NCI-H226 (cell line): Measurements from ENCODE around the gene SERPINI2.

Experiments used
- DNase-seq: peaks from one replicate; pipeline ENCODE4 v3.0.0-alpha.2; 2015

SERPINI2 gene

GRCh38 chr3:167473863-167474262 is at the start of gene SERPINI2:
SERPINI2 (minus strand) TSS chr3:167474042; CDS start chr3:167471834, 2,208 bp downstream.
- DNase-seq: no peak

DNA sequence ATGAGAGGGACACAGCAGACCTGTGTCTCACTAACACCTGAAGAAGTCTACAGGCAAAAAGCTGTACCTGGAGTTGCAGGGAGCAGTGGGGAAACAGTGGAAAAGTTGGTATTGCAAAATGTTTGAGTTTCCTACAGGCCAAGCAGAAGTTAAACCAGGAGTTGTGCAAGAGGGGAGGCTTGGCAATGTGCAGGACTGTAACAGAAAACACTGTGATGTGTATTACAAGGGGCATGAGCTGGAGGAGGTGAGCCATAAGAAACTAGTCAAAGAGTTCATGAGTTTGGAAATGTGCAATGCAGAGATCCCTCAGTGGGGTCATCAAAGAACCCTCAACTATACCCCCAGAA is 47.1 kb upstream of the SERPINI2 start:
- no peak for DNase-seq

DNA sequence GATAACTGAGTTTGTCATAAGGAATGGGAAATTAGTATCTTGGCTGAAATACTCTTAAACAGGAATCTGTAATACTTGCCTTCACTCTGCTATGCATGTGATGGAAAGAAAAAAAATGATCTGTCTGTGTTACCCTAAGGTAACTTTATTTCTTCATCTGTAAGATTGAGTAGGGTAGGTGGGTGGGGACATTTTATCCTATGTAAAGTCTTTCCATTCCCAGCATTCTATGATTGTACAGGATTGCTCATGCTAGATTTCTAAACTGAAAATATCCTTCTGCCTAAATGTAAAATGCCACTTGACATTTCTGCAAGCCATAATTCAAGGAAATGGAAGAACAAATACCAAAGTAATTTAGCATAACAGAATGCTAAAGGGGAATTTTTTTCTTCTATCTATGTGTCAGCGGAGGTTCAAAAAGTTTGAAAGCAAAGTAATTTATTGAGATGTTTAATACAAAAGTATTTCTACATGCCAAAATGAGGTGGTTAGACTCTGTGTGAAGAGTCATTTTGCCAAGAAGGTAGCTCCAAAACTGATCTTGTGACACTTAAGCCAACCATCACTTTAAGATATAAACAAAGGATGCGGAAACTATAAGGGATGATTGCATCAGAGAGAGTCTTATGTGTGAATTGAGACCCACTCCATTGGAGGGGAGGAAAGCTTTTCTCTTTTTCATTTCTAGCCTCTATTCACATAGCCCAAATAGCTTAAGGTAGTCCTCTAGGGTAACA is 46.6 kb upstream of the SERPINI2 start:
- no peak for DNase-seq

DNA sequence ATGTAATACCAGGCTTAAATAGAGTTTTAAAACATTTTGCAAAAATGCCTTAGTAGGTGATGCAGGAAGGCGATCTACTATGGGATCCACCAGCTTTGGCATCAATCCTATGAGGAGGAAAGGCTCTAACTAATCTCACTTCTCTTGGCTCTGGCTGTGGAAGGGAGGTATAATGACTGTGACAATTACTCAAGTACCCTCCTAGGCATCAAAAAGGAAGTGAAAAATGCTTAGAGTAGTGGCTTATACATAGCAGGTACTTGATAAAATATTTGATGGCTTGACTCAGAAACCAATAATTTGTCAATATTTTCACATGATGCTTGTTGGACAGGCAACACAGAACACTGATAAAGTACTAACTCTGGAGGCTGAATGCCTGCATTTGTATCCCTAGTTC is 34.1 kb upstream of the SERPINI2 start:
- no peak for DNase-seq

GRCh38 chr3:167502401-167502800 is 28.6 kb upstream of the SERPINI2 start:
- no peak for DNase-seq

DNA sequence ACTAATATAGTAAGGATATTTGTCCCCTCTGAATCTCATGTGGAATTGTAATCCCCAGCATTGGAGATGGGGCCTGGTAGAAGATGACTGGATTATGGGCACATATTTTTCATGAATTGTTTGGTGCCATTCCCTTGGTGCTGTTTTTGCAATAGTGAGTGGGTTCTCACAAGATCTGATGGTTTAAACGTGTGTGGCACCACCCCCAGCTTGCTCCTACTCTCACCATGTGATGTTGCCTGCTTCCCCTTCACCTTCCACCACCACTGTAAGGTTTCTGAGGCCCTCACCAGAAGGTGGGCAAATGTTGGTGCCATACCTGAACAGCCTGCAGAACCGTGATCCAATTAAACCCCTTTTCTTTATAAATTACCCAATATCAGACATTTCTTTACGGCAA is 28.1 kb upstream of the SERPINI2 start:
- no peak for DNase-seq

DNA sequence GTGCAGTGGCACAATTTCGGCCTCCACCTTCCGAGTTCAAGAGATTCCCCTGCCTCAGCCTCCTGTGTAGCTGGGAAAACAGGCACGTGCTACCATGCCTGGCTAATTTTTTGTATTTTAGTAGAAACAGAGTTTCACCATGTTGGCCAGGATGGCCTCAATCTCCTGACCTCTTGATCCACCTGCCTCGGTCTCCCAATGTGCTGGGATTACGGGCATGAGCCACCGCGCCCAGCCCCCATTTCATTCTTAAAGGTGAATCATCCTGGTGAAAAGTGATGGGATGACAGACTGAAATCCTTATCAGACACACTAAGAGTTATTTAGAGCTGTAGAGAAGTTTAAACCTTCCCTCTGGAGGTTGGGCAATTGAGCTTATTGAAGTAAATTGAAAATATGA is 24.1 kb upstream of the SERPINI2 start:
- DNase-seq: no peak

DNA sequence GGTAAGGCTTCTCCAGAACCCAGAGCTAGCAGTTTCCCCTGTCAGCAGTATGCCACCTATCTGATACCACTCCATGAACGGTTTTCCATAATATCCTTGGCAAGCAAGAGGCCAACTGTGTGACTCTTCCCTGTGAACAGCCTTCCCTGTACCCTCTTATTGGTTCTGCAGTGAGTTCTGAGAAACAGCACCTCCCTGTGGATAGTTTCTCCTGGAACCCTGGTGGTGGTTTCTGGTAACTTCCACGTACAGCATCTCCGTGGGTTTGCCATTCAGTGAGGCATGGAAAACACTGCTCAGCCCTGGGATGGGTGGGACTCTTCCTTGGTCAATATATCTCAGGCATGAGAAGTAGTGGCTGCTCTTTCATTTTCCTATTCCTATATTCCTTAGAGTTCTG is 19.4 kb upstream of the SERPINI2 start:
- no peak for DNase-seq

GRCh38 chr3:167491621-167492020 is 17.8 kb upstream of the SERPINI2 start:
- no peak for DNase-seq

GRCh38 chr3:167489571-167489970 is 15.7 kb upstream of the SERPINI2 start:
- no peak for DNase-seq

DNA sequence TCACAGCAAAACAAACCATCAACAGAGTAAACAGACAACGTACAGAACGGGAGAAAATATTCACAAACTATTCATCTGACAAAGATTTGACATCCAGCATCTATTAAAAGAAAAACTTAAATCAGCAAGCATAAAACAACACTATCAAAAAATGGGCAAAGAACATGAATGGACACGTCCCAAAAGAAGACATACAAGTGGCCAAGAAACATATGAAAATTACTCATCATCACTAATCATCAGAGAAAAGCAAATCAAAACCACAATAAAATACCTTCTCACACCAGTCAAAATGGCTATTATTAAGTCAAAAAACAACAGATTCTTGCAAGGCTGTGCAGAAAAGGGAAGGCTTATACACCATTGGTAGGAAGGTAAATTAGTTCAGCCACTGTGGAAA is 13.7 kb upstream of the SERPINI2 start:
- no peak for DNase-seq

GRCh38 chr3:167484551-167484950 is 10.7 kb upstream of the SERPINI2 start:
- DNase-seq: no peak

DNA sequence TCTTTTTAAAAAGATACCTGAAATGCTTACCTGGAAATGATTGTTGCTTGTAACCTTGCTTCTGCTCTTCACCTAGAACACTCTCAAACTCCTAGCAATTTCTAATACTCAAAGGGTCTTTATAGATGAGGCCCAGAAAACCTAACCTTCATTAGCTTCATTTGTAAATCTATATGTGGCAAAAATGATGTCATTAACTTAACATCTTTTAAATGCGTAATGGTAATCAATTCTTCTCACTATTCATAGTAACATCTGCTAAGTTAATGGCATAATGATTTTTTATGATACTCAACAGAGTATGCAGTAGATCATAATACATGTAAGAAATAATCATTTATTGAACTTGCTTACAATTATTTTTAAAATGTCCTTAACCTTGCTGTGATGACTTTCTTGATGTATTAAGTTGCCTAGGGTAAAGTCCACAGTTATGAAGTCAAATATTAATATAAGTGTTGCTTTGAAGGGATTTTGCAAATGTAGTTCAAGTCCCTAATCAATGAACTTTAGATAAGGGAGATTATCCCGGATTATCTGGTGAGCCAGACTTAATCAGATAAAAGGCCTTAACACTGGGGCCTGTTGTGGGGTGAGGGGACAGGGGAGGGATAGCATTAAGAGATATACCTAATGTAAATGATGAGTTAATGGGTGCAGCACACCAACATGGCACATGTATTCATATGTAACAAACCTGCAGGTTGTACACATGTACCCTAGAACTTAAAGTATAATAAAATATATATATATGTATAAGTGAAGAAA is 10.1 kb upstream of the SERPINI2 start:
- no peak for DNase-seq

DNA sequence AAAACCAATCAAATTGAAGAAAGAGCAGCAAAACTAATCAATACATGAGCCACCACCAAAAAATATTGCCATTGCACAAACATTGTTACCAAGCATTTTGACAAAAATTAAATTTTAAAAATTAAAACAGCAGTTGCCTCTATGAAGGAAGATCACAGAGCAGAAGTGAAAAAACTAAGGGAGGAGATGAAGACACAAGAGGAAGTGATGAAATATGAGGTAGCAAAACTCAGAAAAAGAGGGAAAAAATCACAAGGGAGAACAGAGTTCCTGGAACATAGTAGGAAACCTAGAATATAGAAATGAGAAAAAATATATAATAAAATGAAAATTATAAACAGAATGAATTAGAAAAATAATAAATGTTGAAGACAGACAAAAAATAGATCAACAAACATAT is 7.3 kb upstream of the SERPINI2 start:
- DNase-seq: no peak

DNA sequence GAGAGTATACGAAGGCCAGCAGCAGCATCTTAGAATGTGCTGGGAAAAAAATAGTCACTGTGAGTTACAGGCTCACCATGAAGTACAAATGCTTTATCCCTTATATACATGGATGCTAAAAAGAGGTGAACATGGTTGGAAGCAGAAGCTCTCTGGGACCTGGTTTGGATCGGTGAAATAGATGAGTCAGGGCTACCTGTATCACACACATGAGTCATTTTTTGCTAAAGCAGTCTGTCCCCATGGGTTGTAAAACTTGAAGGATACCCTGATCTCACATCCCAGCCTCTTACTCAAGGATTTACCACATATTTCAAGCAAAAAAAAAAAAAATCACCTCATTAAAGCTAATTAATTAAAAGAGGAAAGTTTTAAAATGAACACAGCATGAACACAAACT is 6.9 kb upstream of the SERPINI2 start:
- DNase-seq: no peak

DNA sequence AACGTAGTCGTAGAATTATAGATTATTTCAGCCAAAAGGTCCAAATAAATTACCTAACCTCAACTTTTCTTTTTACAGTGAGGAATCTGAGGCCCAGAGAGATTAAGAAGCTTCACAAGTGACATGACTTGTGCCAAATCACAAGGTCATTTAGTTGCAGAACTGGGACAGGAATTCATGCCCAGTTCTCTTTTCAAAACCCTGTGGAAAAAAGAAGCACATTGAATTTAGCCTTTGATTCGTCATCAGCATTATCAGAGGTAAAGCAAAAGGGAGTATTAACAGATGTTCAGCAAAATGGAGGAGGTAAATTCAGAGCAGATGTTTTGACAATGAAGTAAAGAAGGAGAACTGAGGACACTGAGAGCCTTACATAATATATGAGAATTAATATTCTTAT is 4.5 kb downstream of the SERPINI2 start:
- no peak for DNase-seq

- DNase-seq: no peak
These were observed 5.8 kb downstream of the SERPINI2 start for GRCh38 chr3:167467848-167468611.

DNA sequence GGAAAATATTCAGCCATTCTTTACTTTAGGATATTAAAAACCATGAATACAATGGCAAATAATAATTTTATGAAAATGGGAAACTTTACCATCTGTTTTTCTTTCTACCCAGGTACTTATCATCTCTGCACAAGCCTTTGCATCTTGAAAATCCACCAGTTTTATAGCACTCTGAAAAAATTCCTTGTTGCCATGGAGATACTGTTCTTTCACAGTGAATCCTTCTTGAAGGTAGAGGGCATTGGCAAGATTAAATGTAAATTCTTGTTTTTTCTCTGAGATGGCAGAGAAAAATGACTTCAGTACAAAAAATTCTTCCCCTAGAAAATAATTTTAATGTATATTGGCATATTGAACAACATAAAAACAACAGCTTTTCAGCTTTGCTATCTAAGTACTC is 6.9 kb downstream of the SERPINI2 start:
- DNase-seq: no peak

- DNase-seq: no peak
These were observed 17.6 kb downstream of the SERPINI2 start for GRCh38 chr3:167456157-167456799.

DNA sequence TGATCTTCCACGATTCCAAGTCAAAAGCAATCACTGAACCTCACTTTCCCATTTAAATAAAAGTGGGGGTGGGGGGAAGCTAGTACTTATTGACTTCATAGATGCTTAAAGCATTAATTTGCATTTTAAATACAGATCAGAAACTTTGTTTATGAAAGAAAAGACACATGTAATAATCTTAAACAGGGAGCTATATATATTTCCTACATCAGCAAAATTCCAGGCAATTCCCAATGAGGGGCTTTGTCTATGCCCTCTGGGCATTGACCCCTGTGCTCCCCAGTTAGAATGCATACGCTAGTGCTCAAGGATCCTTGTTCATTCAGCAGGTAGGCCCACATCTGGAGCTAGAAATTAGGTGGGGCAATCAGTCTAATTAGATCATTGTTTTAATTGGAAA is 20.0 kb downstream of the SERPINI2 start:
- DNase-seq: no peak

DNA sequence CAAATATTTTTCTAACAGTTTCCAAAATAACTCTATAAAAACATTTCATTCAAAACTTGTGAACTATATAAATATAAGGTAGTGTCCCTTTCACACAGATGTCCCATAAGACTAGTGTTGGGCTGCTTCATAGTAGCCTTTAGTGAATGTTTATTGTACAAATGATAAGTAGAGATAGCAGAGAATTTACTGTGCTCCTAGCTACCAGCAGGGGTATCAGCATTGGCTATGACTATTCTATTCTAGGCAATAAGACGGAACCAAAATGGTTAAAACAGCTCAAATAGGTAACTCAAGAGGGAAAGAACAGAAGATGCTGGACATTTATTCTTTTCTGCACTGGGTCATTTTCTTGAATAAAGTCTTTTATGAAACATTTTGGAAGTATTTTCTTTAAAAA is 22.6 kb downstream of the SERPINI2 start:
- no peak for DNase-seq

DNA sequence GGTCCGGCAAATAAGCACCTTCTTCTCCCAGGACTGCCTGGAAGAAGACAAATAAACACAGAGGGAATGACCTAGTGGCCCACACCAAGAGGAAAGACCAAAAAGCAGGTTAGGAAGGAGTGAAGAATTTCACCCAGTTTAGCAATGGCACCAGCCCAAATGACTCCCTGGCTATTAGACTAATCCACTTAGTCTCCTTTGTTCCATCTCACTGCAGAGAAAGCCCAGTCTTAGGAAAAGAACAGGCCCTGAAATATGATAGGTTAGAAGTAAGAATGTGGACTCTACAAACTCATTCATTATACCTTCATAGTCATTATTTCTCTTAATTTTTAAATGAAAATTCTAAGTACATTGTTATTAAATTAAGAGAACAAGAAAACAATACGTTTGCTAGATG is 23.2 kb downstream of the SERPINI2 start:
- no peak for DNase-seq

GRCh38 chr3:167450195-167450594 is 23.6 kb downstream of the SERPINI2 start:
- DNase-seq: no peak
